ENCODE measurements around the gene CHCHD4.
A peak's percentile ranks its signal among the peaks of the same experiment; 100 is the strongest.

CHCHD4 gene

DNA sequence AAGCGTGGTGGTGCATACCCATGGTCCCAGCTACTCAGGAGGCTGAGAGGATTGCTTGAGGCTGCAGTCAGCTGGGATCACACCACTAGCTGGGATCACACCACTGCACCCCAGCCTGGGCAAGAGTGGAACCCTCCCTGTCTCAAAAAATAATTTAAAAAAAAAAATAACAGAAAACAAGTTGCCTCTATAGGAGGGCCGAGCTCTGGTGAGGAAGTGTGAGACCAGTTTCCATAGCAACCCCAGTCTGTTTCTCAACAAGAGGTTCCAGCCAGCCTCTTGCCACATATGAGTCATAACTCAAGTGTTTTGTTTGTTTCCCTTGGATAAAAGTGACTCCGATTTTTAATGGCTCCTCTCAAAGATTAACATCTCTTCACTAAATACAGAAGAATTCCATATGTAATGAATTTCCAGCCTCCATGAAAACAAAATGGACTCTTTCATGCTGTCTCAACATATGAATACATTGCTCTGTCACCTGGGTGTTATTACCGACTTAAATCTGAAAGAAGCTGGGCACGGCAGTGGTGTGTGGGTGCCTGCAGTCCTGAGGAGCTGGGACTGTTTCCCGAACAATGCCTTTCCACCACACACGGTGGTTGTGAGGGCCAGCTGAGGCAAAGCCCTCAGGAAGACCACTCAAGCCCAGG is 19.9 kb upstream of the CHCHD4 start (continued):
- TF ChIP-seq, protein P1, sequence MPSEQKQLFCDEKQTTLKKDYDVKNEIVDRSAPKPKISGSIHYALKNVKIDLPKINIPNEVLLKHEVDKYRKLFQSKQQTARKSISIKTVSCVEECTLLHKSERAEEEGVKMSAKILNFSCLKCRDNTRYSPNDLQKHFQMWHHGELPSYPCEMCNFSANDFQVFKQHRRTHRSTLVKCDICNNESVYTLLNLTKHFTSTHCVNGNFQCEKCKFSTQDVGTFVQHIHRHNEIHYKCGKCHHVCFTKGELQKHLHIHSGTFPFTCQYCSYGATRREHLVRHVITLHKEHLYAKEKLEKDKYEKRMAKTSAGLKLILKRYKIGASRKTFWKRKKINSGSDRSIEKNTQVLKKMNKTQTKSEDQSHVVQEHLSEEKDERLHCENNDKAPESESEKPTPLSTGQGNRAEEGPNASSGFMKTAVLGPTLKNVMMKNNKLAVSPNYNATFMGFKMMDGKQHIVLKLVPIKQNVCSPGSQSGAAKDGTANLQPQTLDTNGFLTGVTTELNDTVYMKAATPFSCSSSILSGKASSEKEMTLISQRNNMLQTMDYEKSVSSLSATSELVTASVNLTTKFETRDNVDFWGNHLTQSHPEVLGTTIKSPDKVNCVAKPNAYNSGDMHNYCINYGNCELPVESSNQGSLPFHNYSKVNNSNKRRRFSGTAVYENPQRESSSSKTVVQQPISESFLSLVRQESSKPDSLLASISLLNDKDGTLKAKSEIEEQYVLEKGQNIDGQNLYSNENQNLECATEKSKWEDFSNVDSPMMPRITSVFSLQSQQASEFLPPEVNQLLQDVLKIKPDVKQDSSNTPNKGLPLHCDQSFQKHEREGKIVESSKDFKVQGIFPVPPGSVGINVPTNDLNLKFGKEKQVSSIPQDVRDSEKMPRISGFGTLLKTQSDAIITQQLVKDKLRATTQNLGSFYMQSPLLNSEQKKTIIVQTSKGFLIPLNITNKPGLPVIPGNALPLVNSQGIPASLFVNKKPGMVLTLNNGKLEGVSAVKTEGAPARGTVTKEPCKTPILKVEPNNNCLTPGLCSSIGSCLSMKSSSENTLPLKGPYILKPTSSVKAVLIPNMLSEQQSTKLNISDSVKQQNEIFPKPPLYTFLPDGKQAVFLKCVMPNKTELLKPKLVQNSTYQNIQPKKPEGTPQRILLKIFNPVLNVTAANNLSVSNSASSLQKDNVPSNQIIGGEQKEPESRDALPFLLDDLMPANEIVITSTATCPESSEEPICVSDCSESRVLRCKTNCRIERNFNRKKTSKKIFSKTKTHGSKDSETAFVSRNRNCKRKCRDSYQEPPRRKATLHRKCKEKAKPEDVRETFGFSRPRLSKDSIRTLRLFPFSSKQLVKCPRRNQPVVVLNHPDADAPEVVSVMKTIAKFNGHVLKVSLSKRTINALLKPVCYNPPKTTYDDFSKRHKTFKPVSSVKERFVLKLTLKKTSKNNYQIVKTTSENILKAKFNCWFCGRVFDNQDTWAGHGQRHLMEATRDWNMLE (tag by site-specific recombination; conservative IDR thresholded peaks at IDR 0.05; ENCODE audit: low read depth), result no peak
- TF ChIP-seq, protein P2, sequence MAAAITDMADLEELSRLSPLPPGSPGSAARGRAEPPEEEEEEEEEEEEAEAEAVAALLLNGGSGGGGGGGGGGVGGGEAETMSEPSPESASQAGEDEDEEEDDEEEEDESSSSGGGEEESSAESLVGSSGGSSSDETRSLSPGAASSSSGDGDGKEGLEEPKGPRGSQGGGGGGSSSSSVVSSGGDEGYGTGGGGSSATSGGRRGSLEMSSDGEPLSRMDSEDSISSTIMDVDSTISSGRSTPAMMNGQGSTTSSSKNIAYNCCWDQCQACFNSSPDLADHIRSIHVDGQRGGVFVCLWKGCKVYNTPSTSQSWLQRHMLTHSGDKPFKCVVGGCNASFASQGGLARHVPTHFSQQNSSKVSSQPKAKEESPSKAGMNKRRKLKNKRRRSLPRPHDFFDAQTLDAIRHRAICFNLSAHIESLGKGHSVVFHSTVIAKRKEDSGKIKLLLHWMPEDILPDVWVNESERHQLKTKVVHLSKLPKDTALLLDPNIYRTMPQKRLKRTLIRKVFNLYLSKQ (tag by site-specific recombination; IDR thresholded peaks at IDR 0.05; ENCODE audit: borderline replicate concordance), result no peak
- TF ChIP-seq MEIS1 (CRISPR knock-in tag; IDR thresholded peaks at IDR 0.05; ENCODE audit: borderline replicate concordance), result no peak
- no peak for TF ChIP-seq ZNF560 (tag by site-specific recombination; IDR thresholded peaks at IDR 0.05; ENCODE audit: borderline replicate concordance)
- TF ChIP-seq HOXA7 (CRISPR knock-in tag; IDR thresholded peaks at IDR 0.05; ENCODE audit: borderline replicate concordance), result no peak
- no peak for TF ChIP-seq OVOL3 (tag by site-specific recombination; IDR thresholded peaks at IDR 0.05)
- TF ChIP-seq ZEB2 (tag by site-specific recombination; IDR thresholded peaks at IDR 0.05), result peak; percentile 83
- TF ChIP-seq, protein P3, sequence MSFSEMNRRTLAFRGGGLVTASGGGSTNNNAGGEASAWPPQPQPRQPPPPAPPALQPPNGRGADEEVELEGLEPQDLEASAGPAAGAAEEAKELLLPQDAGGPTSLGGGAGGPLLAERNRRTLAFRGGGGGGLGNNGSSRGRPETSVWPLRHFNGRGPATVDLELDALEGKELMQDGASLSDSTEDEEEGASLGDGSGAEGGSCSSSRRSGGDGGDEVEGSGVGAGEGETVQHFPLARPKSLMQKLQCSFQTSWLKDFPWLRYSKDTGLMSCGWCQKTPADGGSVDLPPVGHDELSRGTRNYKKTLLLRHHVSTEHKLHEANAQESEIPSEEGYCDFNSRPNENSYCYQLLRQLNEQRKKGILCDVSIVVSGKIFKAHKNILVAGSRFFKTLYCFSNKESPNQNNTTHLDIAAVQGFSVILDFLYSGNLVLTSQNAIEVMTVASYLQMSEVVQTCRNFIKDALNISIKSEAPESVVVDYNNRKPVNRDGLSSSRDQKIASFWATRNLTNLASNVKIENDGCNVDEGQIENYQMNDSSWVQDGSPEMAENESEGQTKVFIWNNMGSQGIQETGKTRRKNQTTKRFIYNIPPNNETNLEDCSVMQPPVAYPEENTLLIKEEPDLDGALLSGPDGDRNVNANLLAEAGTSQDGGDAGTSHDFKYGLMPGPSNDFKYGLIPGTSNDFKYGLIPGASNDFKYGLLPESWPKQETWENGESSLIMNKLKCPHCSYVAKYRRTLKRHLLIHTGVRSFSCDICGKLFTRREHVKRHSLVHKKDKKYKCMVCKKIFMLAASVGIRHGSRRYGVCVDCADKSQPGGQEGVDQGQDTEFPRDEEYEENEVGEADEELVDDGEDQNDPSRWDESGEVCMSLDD (tag by site-specific recombination; IDR thresholded peaks at IDR 0.05), result no peak
- TF ChIP-seq, protein P4, sequence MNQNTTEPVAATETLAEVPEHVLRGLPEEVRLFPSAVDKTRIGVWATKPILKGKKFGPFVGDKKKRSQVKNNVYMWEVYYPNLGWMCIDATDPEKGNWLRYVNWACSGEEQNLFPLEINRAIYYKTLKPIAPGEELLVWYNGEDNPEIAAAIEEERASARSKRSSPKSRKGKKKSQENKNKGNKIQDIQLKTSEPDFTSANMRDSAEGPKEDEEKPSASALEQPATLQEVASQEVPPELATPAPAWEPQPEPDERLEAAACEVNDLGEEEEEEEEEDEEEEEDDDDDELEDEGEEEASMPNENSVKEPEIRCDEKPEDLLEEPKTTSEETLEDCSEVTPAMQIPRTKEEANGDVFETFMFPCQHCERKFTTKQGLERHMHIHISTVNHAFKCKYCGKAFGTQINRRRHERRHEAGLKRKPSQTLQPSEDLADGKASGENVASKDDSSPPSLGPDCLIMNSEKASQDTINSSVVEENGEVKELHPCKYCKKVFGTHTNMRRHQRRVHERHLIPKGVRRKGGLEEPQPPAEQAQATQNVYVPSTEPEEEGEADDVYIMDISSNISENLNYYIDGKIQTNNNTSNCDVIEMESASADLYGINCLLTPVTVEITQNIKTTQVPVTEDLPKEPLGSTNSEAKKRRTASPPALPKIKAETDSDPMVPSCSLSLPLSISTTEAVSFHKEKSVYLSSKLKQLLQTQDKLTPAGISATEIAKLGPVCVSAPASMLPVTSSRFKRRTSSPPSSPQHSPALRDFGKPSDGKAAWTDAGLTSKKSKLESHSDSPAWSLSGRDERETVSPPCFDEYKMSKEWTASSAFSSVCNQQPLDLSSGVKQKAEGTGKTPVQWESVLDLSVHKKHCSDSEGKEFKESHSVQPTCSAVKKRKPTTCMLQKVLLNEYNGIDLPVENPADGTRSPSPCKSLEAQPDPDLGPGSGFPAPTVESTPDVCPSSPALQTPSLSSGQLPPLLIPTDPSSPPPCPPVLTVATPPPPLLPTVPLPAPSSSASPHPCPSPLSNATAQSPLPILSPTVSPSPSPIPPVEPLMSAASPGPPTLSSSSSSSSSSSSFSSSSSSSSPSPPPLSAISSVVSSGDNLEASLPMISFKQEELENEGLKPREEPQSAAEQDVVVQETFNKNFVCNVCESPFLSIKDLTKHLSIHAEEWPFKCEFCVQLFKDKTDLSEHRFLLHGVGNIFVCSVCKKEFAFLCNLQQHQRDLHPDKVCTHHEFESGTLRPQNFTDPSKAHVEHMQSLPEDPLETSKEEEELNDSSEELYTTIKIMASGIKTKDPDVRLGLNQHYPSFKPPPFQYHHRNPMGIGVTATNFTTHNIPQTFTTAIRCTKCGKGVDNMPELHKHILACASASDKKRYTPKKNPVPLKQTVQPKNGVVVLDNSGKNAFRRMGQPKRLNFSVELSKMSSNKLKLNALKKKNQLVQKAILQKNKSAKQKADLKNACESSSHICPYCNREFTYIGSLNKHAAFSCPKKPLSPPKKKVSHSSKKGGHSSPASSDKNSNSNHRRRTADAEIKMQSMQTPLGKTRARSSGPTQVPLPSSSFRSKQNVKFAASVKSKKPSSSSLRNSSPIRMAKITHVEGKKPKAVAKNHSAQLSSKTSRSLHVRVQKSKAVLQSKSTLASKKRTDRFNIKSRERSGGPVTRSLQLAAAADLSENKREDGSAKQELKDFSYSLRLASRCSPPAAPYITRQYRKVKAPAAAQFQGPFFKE (tag by site-specific recombination; IDR thresholded peaks at IDR 0.05; ENCODE audit: borderline replicate concordance), result no peak
- TF ChIP-seq, protein P5, sequence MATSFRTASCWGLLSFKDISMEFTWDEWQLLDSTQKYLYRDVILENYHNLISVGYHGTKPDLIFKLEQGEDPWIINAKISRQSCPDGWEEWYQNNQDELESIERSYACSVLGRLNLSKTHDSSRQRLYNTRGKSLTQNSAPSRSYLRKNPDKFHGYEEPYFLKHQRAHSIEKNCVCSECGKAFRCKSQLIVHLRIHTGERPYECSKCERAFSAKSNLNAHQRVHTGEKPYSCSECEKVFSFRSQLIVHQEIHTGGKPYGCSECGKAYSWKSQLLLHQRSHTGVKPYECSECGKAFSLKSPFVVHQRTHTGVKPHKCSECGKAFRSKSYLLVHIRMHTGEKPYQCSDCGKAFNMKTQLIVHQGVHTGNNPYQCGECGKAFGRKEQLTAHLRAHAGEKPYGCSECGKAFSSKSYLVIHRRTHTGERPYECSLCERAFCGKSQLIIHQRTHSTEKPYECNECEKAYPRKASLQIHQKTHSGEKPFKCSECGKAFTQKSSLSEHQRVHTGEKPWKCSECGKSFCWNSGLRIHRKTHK (tag by site-specific recombination; IDR thresholded peaks at IDR 0.05), result no peak
- TF ChIP-seq ZNF169 (tag by site-specific recombination; IDR thresholded peaks at IDR 0.05), result no peak
- no peak for TF ChIP-seq ZNF747 (tag by site-specific recombination; IDR thresholded peaks at IDR 0.05)
- TF ChIP-seq ZNF555 (tag by site-specific recombination; conservative IDR thresholded peaks at IDR 0.05), result no peak
- no peak for TF ChIP-seq HOXC10 (CRISPR knock-in tag; IDR thresholded peaks at IDR 0.05)
- no peak for TF ChIP-seq MYNN (tag by site-specific recombination; IDR thresholded peaks at IDR 0.05; ENCODE audit: borderline replicate concordance)
- TF ChIP-seq, protein P6, sequence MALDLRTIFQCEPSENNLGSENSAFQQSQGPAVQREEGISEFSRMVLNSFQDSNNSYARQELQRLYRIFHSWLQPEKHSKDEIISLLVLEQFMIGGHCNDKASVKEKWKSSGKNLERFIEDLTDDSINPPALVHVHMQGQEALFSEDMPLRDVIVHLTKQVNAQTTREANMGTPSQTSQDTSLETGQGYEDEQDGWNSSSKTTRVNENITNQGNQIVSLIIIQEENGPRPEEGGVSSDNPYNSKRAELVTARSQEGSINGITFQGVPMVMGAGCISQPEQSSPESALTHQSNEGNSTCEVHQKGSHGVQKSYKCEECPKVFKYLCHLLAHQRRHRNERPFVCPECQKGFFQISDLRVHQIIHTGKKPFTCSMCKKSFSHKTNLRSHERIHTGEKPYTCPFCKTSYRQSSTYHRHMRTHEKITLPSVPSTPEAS (tag by site-specific recombination; IDR thresholded peaks at IDR 0.05), result no peak
- TF ChIP-seq ZNF391 (tag by site-specific recombination; IDR thresholded peaks at IDR 0.05; ENCODE audit: borderline replicate concordance, low read depth), result no peak
- TF ChIP-seq SP3 (tag by site-specific recombination; IDR thresholded peaks at IDR 0.05), result no peak
- TF ChIP-seq ZNF175 (tag by site-specific recombination; IDR thresholded peaks at IDR 0.05), result no peak
- TF ChIP-seq BCL11B (tag by site-specific recombination; IDR thresholded peaks at IDR 0.05; ENCODE audit: low read depth), result no peak; the same call in 1 of the 2 replicates
- TF ChIP-seq ZNF777 (tag by site-specific recombination; IDR thresholded peaks at IDR 0.05; ENCODE audit: borderline replicate concordance), result no peak

Data from HEK293 (cell line).